T1000 (cell line): ENCODE results near the gene ARID1B.

ENCODE experiments used
- DNase-seq: peaks from one replicate; lab custom pipeline; 2025; ENCODE audit warnings: mixed read lengths; lab: John Stamatoyannopoulos, UW

Gene ARID1B

GRCh38 chr6:157245436-157245835 lies 468.3 kb downstream of the ARID1B start:
- DNase-seq, result no peak

GRCh38 chr6:157246048-157246630 lies 469.0 kb downstream of the ARID1B start:
- DNase-seq, result no peak

- no peak for DNase-seq
Measured at GRCh38 chr6:157246771-157247484, 469.8 kb downstream of the ARID1B start.

- no peak for DNase-seq
Measured at GRCh38 chr6:157248264-157248663, 471.1 kb downstream of the ARID1B start.

- DNase-seq, result no peak
Measured at GRCh38 chr6:157249826-157250225, 472.6 kb downstream of the ARID1B start.

GRCh38 chr6:157251586-157252247 lies 474.5 kb downstream of the ARID1B start:
- DNase-seq, result no peak

GRCh38 chr6:157253017-157253416 lies 475.8 kb downstream of the ARID1B start:
- DNase-seq, result no peak

- no peak for DNase-seq
Measured at GRCh38 chr6:157253699-157254098, 476.5 kb downstream of the ARID1B start.

GRCh38 chr6:157254538-157254937 lies 477.4 kb downstream of the ARID1B start:
- DNase-seq, result no peak

- no peak for DNase-seq
Measured at GRCh38 chr6:157255079-157255478, 477.9 kb downstream of the ARID1B start.

GRCh38 chr6:157258878-157259277 lies 481.7 kb downstream of the ARID1B start:
- no peak for DNase-seq

- no peak for DNase-seq
Measured at GRCh38 chr6:157259443-157259842, 482.3 kb downstream of the ARID1B start.
